Measurements from ENCODE around the gene LRRC17. TPM values are rescaled to one million over a fixed set of nuclear protein-coding genes. Genes with fewer than 3 reads are reported as not detected.
"Not testable (repeated sequence)": the region's sequence is repeated elsewhere in the genome, so short reads cannot be mapped to it uniquely, and the experiment has no call there.

LRRC17 gene
- total RNA-seq, 1 donor from 2014 or later: not detected

GRCh38 chr7:102967798-102968197 lies 55.0 kb downstream of the LRRC17 start:
- no peaks in the 10 kb centered on the region for H3K27me3 Mint-ChIP-seq (ENCODE audit: low read depth)
- no peak overlapping the region for H3K27ac Mint-ChIP-seq
- intact Hi-C loops (cut with micrococcal nuclease): no loop called here
- DNase-seq (ENCODE audit: low spot score): no peak
- no peaks in the 10 kb centered on the region for H3K4me1 Mint-ChIP-seq (ENCODE audit: low read depth)
- no peaks in the 10 kb centered on the region for H3K36me3 Mint-ChIP-seq (ENCODE audit: low read depth)
- no peaks in the 10 kb centered on the region for H3K9me3 Mint-ChIP-seq
- H3K4me3 Mint-ChIP-seq (ENCODE audit: low read depth): no peak overlapping the region

- Mint-ChIP-seq H3K4me1 (ENCODE audit: low read depth) (no peaks in the 10 kb centered on the region), H3K27ac (no peak overlapping the region), H3K9me3 (no peaks in the 10 kb centered on the region), H3K27me3 (ENCODE audit: low read depth) (no peaks in the 10 kb centered on the region), H3K36me3 (ENCODE audit: low read depth) (no peaks in the 10 kb centered on the region), H3K4me3 (ENCODE audit: low read depth) (no peak overlapping the region)
- no peak for DNase-seq (ENCODE audit: low spot score)
- intact Hi-C loops (cut with micrococcal nuclease): no loop called here
Measured at GRCh38 chr7:102973096-102973802, 60.4 kb downstream of the LRRC17 start.

- Mint-ChIP-seq H3K27me3 (ENCODE audit: low read depth) (peaks cover 1% of the 10 kb centered on the region), H3K9me3 (no peaks in the 10 kb centered on the region), H3K4me3 (ENCODE audit: low read depth) (no peak overlapping the region), H3K27ac (no peak overlapping the region), H3K36me3 (ENCODE audit: low read depth) (no peaks in the 10 kb centered on the region), H3K4me1 (ENCODE audit: low read depth) (no peaks in the 10 kb centered on the region)
- intact Hi-C loops (cut with micrococcal nuclease): no loop called here
- no peak for DNase-seq (ENCODE audit: low spot score)
Measured at GRCh38 chr7:102974366-102975236, 61.8 kb downstream of the LRRC17 start.

DNA sequence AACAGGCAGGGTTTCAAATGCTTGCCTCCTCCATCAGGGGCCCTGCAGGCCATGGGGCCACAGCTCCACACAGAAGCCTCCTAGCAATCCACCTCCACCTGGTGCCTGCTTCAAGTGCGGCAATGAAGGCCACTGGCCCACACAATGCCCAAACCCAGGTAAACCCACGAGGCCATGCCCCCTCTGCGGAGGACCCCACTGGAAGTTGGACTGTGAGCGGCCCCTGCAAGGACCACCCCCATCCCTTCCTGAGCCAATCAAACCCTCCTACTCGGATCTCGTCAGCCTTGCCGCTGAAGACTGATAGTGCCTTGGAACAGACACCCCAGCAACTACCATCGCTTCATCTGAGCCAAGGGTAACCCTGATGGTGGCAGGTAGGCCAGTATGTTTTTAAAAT lies 63.1 kb downstream of the LRRC17 start:
- DNase-seq (ENCODE audit: low spot score): no peak
- no peaks in the 10 kb centered on the region for H3K9me3 Mint-ChIP-seq
- intact Hi-C loops (cut with micrococcal nuclease): no loop called here
- H3K27ac Mint-ChIP-seq: no peak overlapping the region
- H3K4me3 Mint-ChIP-seq (ENCODE audit: low read depth): no peak overlapping the region
- no peaks in the 10 kb centered on the region for H3K36me3 Mint-ChIP-seq (ENCODE audit: low read depth)
- H3K4me1 Mint-ChIP-seq (ENCODE audit: low read depth): no peaks in the 10 kb centered on the region
- H3K27me3 Mint-ChIP-seq (ENCODE audit: low read depth): peaks cover 1% of the 10 kb centered on the region

DNA sequence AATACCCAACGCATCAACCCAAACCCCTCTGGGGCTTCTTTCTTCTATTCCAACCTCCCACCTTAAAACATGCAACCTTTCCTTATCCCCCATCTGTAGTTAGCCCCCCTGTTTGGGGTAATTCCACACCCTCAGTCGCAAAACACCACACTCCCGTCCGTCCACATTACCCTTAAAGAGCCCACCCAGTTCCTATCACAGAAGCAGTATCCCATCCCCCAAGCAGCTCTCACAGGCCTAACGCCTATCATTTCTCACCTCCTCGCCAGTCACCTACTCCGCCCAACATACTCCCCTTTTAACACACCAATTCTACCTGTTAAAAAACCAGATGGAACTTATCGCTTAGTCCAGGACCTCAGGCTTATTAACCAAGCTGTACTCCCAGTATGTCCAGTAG lies 63.7 kb downstream of the LRRC17 start:
- DNase-seq (ENCODE audit: low spot score): no peak
- Mint-ChIP-seq H3K27ac (no peak overlapping the region), H3K27me3 (ENCODE audit: low read depth) (peaks cover 1% of the 10 kb centered on the region), H3K36me3 (ENCODE audit: low read depth) (no peaks in the 10 kb centered on the region), H3K9me3 (no peaks in the 10 kb centered on the region), H3K4me3 (ENCODE audit: low read depth) (no peak overlapping the region), H3K4me1 (ENCODE audit: low read depth) (no peaks in the 10 kb centered on the region)
- intact Hi-C loops (cut with micrococcal nuclease): no loop called here

DNA sequence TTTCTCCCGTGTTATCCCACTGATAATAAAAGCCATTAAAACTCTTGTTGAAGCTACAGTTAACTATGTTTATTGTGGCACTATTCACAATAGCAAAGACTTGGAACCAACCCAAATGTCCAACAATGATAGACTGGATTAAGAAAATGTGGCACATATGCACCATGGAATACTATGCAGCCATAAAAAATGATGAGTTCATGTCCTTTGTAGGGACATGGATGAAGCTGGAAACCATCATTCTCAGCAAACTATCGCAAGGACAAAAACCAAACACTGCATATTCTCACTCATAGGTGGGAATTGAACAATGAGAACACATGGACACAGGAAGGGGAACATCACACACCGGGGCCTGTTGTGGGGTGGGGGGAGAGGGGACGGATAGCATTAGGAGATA lies 64.8 kb downstream of the LRRC17 start:
- H3K36me3 Mint-ChIP-seq (ENCODE audit: low read depth); DNase-seq (ENCODE audit: low spot score); H3K27ac Mint-ChIP-seq; H3K9me3 Mint-ChIP-seq; H3K27me3 Mint-ChIP-seq (ENCODE audit: low read depth); intact Hi-C loops (cut with micrococcal nuclease); H3K4me1 Mint-ChIP-seq (ENCODE audit: low read depth); H3K4me3 Mint-ChIP-seq (ENCODE audit: low read depth): not testable (repeated sequence)

GRCh38 chr7:102978284-102978683 lies 65.5 kb downstream of the LRRC17 start:
- Mint-ChIP-seq H3K27ac (no peak overlapping the region), H3K27me3 (ENCODE audit: low read depth) (peaks cover 1% of the 10 kb centered on the region), H3K4me3 (ENCODE audit: low read depth) (no peak overlapping the region), H3K9me3 (no peaks in the 10 kb centered on the region), H3K4me1 (ENCODE audit: low read depth) (no peaks in the 10 kb centered on the region), H3K36me3 (ENCODE audit: low read depth) (no peaks in the 10 kb centered on the region)
- no peak for DNase-seq (ENCODE audit: low spot score)
- intact Hi-C loops (cut with micrococcal nuclease): no loop called here

- no peak overlapping the region for H3K4me3 Mint-ChIP-seq (ENCODE audit: low read depth)
- H3K9me3 Mint-ChIP-seq: no peaks in the 10 kb centered on the region
- H3K4me1 Mint-ChIP-seq (ENCODE audit: low read depth): no peaks in the 10 kb centered on the region
- intact Hi-C loops (cut with micrococcal nuclease): no loop called here
- peaks cover 1% of the 10 kb centered on the region for H3K27me3 Mint-ChIP-seq (ENCODE audit: low read depth)
- H3K36me3 Mint-ChIP-seq (ENCODE audit: low read depth): no peaks in the 10 kb centered on the region
- H3K27ac Mint-ChIP-seq: no peak overlapping the region
- no peak for DNase-seq (ENCODE audit: low spot score)
Measured at GRCh38 chr7:102979670-102980069, 66.9 kb downstream of the LRRC17 start.

- Mint-ChIP-seq H3K36me3 (ENCODE audit: low read depth) (no peaks in the 10 kb centered on the region), H3K27me3 (ENCODE audit: low read depth) (peaks cover 1% of the 10 kb centered on the region), H3K4me3 (ENCODE audit: low read depth) (no peak overlapping the region), H3K27ac (no peak overlapping the region), H3K9me3 (no peaks in the 10 kb centered on the region), H3K4me1 (ENCODE audit: low read depth) (no peaks in the 10 kb centered on the region)
- intact Hi-C loops (cut with micrococcal nuclease): no loop called here
- DNase-seq (ENCODE audit: low spot score): no peak
Measured at GRCh38 chr7:102981451-102981850, 68.7 kb downstream of the LRRC17 start.

- Mint-ChIP-seq H3K9me3 (no peaks in the 10 kb centered on the region), H3K27me3 (ENCODE audit: low read depth) (peaks cover 1% of the 10 kb centered on the region), H3K4me3 (ENCODE audit: low read depth) (no peak overlapping the region), H3K27ac (no peak overlapping the region), H3K36me3 (ENCODE audit: low read depth) (no peaks in the 10 kb centered on the region), H3K4me1 (ENCODE audit: low read depth) (no peaks in the 10 kb centered on the region)
- intact Hi-C loops (cut with micrococcal nuclease): no loop called here
- DNase-seq (ENCODE audit: low spot score): no peak
Measured at GRCh38 chr7:102982235-102982634, 69.4 kb downstream of the LRRC17 start.

- DNase-seq (ENCODE audit: low spot score): no peak
- Mint-ChIP-seq H3K36me3 (ENCODE audit: low read depth) (no peaks in the 10 kb centered on the region), H3K4me1 (ENCODE audit: low read depth) (no peaks in the 10 kb centered on the region), H3K4me3 (ENCODE audit: low read depth) (no peak overlapping the region), H3K27ac (no peak overlapping the region), H3K9me3 (no peaks in the 10 kb centered on the region), H3K27me3 (ENCODE audit: low read depth) (peaks cover 1% of the 10 kb centered on the region)
- intact Hi-C loops (cut with micrococcal nuclease): no loop called here
Measured at GRCh38 chr7:102983602-102984001, 70.8 kb downstream of the LRRC17 start.

DNA sequence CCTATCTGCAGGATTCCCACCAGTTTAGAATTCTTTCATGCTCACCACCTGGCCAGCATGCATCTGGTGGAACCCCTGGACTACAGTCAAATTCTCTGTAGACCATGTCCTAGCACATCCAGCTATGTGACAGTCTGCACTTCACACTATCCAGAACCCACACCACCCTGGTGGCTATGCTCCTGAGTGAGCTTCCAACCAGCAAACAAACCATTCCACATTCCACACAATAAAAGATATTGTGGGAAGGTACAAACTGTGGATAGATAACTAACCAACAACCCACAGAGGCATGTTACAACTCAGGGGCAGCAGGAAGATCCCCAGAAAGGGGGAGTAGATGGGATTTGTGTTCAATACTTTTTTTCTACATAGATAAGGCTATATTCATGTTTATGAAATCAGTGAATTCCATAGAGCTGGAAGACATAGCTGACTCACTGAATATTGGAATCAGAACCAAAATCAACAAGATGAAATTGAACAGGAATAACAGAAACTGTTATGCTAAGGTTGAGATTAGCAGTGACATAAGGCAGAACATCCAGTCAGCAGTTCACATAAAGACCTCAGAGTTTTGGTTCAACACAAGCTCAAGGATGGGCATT lies 72.5 kb downstream of the LRRC17 start:
- Mint-ChIP-seq H3K36me3 (ENCODE audit: low read depth) (no peaks in the 10 kb centered on the region), H3K9me3 (no peaks in the 10 kb centered on the region), H3K4me1 (ENCODE audit: low read depth) (no peaks in the 10 kb centered on the region), H3K27me3 (ENCODE audit: low read depth) (no peaks in the 10 kb centered on the region), H3K4me3 (ENCODE audit: low read depth) (no peak overlapping the region), H3K27ac (no peak overlapping the region)
- intact Hi-C loops (cut with micrococcal nuclease): no loop called here
- DNase-seq (ENCODE audit: low spot score): no peak

- no peak for DNase-seq (ENCODE audit: low spot score)
- Mint-ChIP-seq H3K27ac (no peak overlapping the region), H3K4me3 (ENCODE audit: low read depth) (no peak overlapping the region), H3K36me3 (ENCODE audit: low read depth) (no peaks in the 10 kb centered on the region), H3K9me3 (no peaks in the 10 kb centered on the region), H3K27me3 (ENCODE audit: low read depth) (no peaks in the 10 kb centered on the region), H3K4me1 (ENCODE audit: low read depth) (peaks cover 2% of the 10 kb centered on the region)
- intact Hi-C loops (cut with micrococcal nuclease): no loop called here
Measured at GRCh38 chr7:102988088-102988487, 75.3 kb downstream of the LRRC17 start.
